ENCODE data around the gene ALDH8A1.

ALDH8A1 gene

DNA sequence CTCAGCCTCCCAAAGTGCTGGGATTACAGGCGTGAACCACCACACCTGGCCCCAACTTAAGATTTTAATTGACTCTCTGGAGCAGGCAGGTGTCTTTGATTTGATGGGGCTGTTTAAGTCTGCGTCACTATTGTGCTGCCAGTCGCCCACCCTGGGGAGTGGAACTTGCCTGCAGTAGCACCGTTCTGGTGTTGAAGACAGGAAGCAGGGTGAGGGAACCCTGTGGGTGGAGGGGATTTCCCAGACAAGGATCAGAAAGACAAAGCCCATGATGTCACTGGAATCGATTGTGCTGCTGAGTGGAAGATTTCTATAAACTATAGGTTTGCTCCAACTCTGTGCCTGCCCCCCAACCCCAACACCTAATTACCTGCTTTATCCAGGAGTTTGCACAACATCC lies 11.0 kb downstream of the ALDH8A1 start:
- Histone ChIP-seq H3K4me3 (ENCODE audit: low read length, poor library complexity, severe bottlenecking) (no peak overlapping the region), H3K27me3 (ENCODE audit: insufficient read depth, low read length, poor library complexity, severe bottlenecking) (no peaks in the 10 kb centered on the region), H3F3A (ENCODE audit: low read depth) (no peaks in the 10 kb centered on the region), H3K9me3 (ENCODE audit: insufficient read depth, low read depth, low read length) (no peaks in the 10 kb centered on the region), H3K79me2 (ENCODE audit: insufficient read depth, low read length) (no peaks in the 10 kb centered on the region), H3K36me3 (ENCODE audit: insufficient read depth, low read length) (no peaks in the 10 kb centered on the region), H4K20me1 (ENCODE audit: insufficient read depth, low read length, poor library complexity, severe bottlenecking) (no peaks in the 10 kb centered on the region), H2AFZ (ENCODE audit: low read length) (no peak overlapping the region), H3K9ac (ENCODE audit: low read depth, low read length, poor library complexity, severe bottlenecking) (no peak overlapping the region), H3K9me2 (replicated peaks; ENCODE audit: low read depth, low read length) (no peaks in the 10 kb centered on the region), H3K4me2 (ENCODE audit: low read depth, low read length, poor library complexity, severe bottlenecking) (peak overlapping the region; percentile 35), H3K4me1 (ENCODE audit: insufficient read depth, low read length, poor library complexity, severe bottlenecking) (peaks cover 3% of the 10 kb centered on the region)
- no peak for TF ChIP-seq EZH2phosphoT487 (IDR thresholded peaks at IDR 0.05; ENCODE audit: borderline replicate concordance)
- TF ChIP-seq, protein P1, sequence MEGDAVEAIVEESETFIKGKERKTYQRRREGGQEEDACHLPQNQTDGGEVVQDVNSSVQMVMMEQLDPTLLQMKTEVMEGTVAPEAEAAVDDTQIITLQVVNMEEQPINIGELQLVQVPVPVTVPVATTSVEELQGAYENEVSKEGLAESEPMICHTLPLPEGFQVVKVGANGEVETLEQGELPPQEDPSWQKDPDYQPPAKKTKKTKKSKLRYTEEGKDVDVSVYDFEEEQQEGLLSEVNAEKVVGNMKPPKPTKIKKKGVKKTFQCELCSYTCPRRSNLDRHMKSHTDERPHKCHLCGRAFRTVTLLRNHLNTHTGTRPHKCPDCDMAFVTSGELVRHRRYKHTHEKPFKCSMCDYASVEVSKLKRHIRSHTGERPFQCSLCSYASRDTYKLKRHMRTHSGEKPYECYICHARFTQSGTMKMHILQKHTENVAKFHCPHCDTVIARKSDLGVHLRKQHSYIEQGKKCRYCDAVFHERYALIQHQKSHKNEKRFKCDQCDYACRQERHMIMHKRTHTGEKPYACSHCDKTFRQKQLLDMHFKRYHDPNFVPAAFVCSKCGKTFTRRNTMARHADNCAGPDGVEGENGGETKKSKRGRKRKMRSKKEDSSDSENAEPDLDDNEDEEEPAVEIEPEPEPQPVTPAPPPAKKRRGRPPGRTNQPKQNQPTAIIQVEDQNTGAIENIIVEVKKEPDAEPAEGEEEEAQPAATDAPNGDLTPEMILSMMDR (conservative IDR thresholded peaks at IDR 0.05; ENCODE audit: low read length) = no peak

DNA sequence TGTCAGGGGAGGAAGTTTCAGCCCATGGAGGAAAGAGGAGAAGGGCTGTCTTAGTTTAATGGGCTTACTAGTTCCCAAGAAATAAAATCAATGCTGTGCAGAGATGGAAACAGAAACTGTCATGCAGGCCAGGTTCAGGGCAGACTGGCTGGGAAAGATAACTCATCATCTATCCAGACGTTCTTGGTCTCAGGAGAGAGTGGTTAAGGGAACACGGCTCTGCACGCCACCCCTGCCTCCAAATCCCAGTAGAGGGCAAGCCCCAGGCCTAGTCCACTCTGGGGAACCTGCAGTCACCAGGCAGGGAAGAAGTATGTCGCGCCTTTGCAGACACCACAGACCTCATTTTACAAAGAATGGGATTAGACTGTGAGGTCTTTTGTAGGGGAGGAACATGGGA lies 12.5 kb downstream of the ALDH8A1 start:
- Histone ChIP-seq H3K4me2 (ENCODE audit: low read depth, low read length, poor library complexity, severe bottlenecking) (no peak overlapping the region), H3K9me3 (ENCODE audit: insufficient read depth, low read depth, low read length) (no peaks in the 10 kb centered on the region), H3K79me2 (ENCODE audit: insufficient read depth, low read length) (no peaks in the 10 kb centered on the region), H3K4me1 (ENCODE audit: insufficient read depth, low read length, poor library complexity, severe bottlenecking) (peaks cover 3% of the 10 kb centered on the region), H3K27me3 (ENCODE audit: insufficient read depth, low read length, poor library complexity, severe bottlenecking) (no peaks in the 10 kb centered on the region), H4K20me1 (ENCODE audit: insufficient read depth, low read length, poor library complexity, severe bottlenecking) (no peaks in the 10 kb centered on the region), H3K9me2 (replicated peaks; ENCODE audit: low read depth, low read length) (no peaks in the 10 kb centered on the region), H3K36me3 (ENCODE audit: insufficient read depth, low read length) (no peaks in the 10 kb centered on the region), H3K9ac (ENCODE audit: low read depth, low read length, poor library complexity, severe bottlenecking) (no peak overlapping the region), H2AFZ (ENCODE audit: low read length) (no peak overlapping the region), H3F3A (ENCODE audit: low read depth) (no peaks in the 10 kb centered on the region), H3K4me3 (ENCODE audit: low read length, poor library complexity, severe bottlenecking) (no peak overlapping the region)
- TF ChIP-seq EZH2phosphoT487 (IDR thresholded peaks at IDR 0.05; ENCODE audit: borderline replicate concordance) = no peak
- TF ChIP-seq, protein P1 (conservative IDR thresholded peaks at IDR 0.05; ENCODE audit: low read length) = no peak

DNA sequence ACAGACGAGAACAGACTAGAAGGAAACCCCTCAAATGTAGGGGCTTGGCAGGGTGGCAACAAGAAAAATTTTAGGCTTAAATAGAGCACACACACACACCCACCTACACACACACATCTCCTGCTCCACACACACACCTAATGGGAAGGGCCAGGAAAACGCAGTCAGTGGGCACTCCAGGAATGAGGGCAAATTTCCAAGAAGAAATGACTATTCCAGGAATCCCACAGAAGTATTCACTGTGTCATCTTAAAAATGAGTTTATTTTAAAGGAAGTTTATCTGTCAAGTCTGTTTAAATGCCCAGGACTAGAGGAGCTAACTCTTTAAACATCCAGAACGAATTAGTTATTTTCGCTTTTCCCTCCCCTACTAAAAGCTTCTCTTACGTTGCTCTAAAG lies 13.0 kb downstream of the ALDH8A1 start:
- H3K4me1 ChIP-seq (ENCODE audit: insufficient read depth, low read length, poor library complexity, severe bottlenecking) = peaks cover 3% of the 10 kb centered on the region
- no peak overlapping the region for H2AFZ ChIP-seq (ENCODE audit: low read length)
- no peaks in the 10 kb centered on the region for H3F3A ChIP-seq (ENCODE audit: low read depth)
- no peaks in the 10 kb centered on the region for H3K9me3 ChIP-seq (ENCODE audit: insufficient read depth, low read depth, low read length)
- no peak overlapping the region for H3K9ac ChIP-seq (ENCODE audit: low read depth, low read length, poor library complexity, severe bottlenecking)
- no peaks in the 10 kb centered on the region for H3K27me3 ChIP-seq (ENCODE audit: insufficient read depth, low read length, poor library complexity, severe bottlenecking)
- no peak overlapping the region for H3K4me3 ChIP-seq (ENCODE audit: low read length, poor library complexity, severe bottlenecking)
- H3K79me2 ChIP-seq (ENCODE audit: insufficient read depth, low read length) = no peaks in the 10 kb centered on the region
- TF ChIP-seq, protein P1 (conservative IDR thresholded peaks at IDR 0.05; ENCODE audit: low read length) = no peak
- no peak for TF ChIP-seq EZH2phosphoT487 (IDR thresholded peaks at IDR 0.05; ENCODE audit: borderline replicate concordance)
- H3K4me2 ChIP-seq (ENCODE audit: low read depth, low read length, poor library complexity, severe bottlenecking) = no peak overlapping the region
- no peaks in the 10 kb centered on the region for H4K20me1 ChIP-seq (ENCODE audit: insufficient read depth, low read length, poor library complexity, severe bottlenecking)
- H3K36me3 ChIP-seq (ENCODE audit: insufficient read depth, low read length) = no peaks in the 10 kb centered on the region
- no peaks in the 10 kb centered on the region for H3K9me2 ChIP-seq (replicated peaks; ENCODE audit: low read depth, low read length)

Data from Loucy (cell line).